K562 (cell line): Measurements from ENCODE around the gene BCAS4. TPM values are rescaled to one million over a fixed set of nuclear protein-coding genes. Genes with fewer than 3 reads are reported as not detected.
A peak's percentile ranks its signal among the peaks of the same experiment; 100 is the strongest.

Experiments
- ATAC-seq: fragments of 200-7000 bp; cut with Tn5 transposase; 3 replicates; pipeline ENCODE4 v1.9.1; 2020; ENCODE audit warnings: moderate library complexity
- BruUV-seq: library from RNA; stranded (reverse); fragments of 400-500 nt; replicated peaks from 2 replicates; lab custom pipeline; 2021; lab: Mats Ljungman, UMichigan
- CTCF ChIA-PET: fragments of 300-600 bp; formaldehyde crosslinking; extraction: SDS; loops from one replicate; lab custom pipeline; 2021; ENCODE audit warnings: low intra/inter-chr PET ratio; lab: Yijun Ruan, JAX
- POLR2A ChIA-PET: fragments of 300-600, 350-650 bp; sonication (Branson Sonifier 250); formaldehyde crosslinking; extraction: SDS; loops from one replicate; lab custom pipeline; 2021; ENCODE audit warnings: antibody characterized with exemption, inconsistent platforms; lab: Yijun Ruan, JAX
- DNase-seq, 4 experiments: peaks; one replicate each; pipeline versions ENCODE4 v3.0.0 to v3.0.0-alpha.2; 2011 to 2018; ENCODE audit warnings: low spot score in 3 of 4, mixed read lengths in 3 of 4; ENCODE audit errors: extremely low read depth in 1 of 4
- FAIRE-seq: peaks from 2 replicates; lab custom pipeline; 2011; peaks lifted over from hg19 to GRCh38; lab: Jason Lieb, UNC
- H2AFZ ChIP-seq: 2 replicates; pipeline ENCODE4 v1.6.0; 2011; ENCODE audit warnings: low read depth, low read length, control low read depth, inconsistent platforms
- H3K27ac ChIP-seq: fragments of 200-600 bp; 3 replicates; pipeline ENCODE4 v1.8.0; 2011; ENCODE audit warnings: low read depth, mild to moderate bottlenecking, control low read depth, inconsistent platforms, low read length, moderate library complexity, mixed read lengths; ENCODE audit errors: extremely low read depth
- H3K27me3 ChIP-seq, 2 experiments: fragments of 300-600 bp in 1 of 2; 2 replicates in 1 of 2; 3 replicates in 1 of 2; pipeline versions ENCODE4 v1.6.0 to v1.8.0; 2011; ENCODE audit warnings: inconsistent platforms in 2 of 2, low read length in 2 of 2, mild to moderate bottlenecking in 1 of 2, mixed read lengths in 1 of 2, moderate library complexity in 1 of 2; ENCODE audit not compliant: control insufficient read depth in 2 of 2, insufficient read depth in 2 of 2
- H3K36me3 ChIP-seq: fragments of 300-600 bp; 3 replicates; pipeline ENCODE4 v1.8.0; 2011; ENCODE audit warnings: mild to moderate bottlenecking, low read length, inconsistent platforms; ENCODE audit not compliant: control insufficient read depth, insufficient read depth
- H3K4me1 ChIP-seq, 2 experiments: fragments of 200-600 bp in 1 of 2; replicated peaks in 1 of 2; 2 replicates in 1 of 2; 3 replicates in 1 of 2; pipeline versions ENCODE4 v1.5.1 to v1.8.0; 2011; ENCODE audit warnings: inconsistent platforms in 2 of 2, low read length in 2 of 2, mild to moderate bottlenecking in 1 of 2, mixed read lengths in 1 of 2, moderate library complexity in 1 of 2; ENCODE audit not compliant: control insufficient read depth in 2 of 2, insufficient read depth in 2 of 2
- H3K4me2 ChIP-seq: 2 replicates; pipeline ENCODE4 v1.6.1; 2011; ENCODE audit warnings: low read length, control low read depth, inconsistent platforms, mixed read lengths; ENCODE audit not compliant: insufficient read depth
- H3K4me3 ChIP-seq: fragments of 200-600 bp; sonication (generic), shearing (Covaris generic); 2 replicates; pipeline ENCODE4 v1.5.1; 2016; ENCODE audit warnings: control low read depth, inconsistent platforms
- H3K79me2 ChIP-seq: fragments of 200-600 bp; 3 replicates; pipeline ENCODE4 v1.8.0; 2011; ENCODE audit warnings: low read length, inconsistent platforms; ENCODE audit not compliant: control insufficient read depth, insufficient read depth
- H3K9ac ChIP-seq, 2 experiments: 2 replicates each; pipeline versions ENCODE4 v1.6.0 to v1.6.1; 2011; ENCODE audit warnings: low read depth in 2 of 2, low read length in 2 of 2, control low read depth in 1 of 2, inconsistent platforms in 1 of 2, mild to moderate bottlenecking in 1 of 2, mixed read lengths in 1 of 2; ENCODE audit not compliant: insufficient read depth in 1 of 2
- H3K9me1 ChIP-seq: one replicate; pipeline ENCODE4 v1.6.0; 2011; ENCODE audit warnings: inconsistent platforms, mild to moderate bottlenecking, low read length, moderate library complexity; ENCODE audit not compliant: control insufficient read depth, insufficient read depth
- H3K9me3 ChIP-seq: replicated peaks from 2 replicates; pipeline ENCODE4 v1.5.1; 2011; ENCODE audit warnings: low read depth, low read length, inconsistent platforms; ENCODE audit not compliant: control insufficient read depth, insufficient read depth
- H4K20me1 ChIP-seq: replicated peaks from 2 replicates; pipeline ENCODE4 v1.6.1; 2011; ENCODE audit warnings: low read length, inconsistent platforms, mixed read lengths; ENCODE audit not compliant: control insufficient read depth, insufficient read depth
- FOXJ3 ChIP-seq: sonication (generic); formaldehyde crosslinking; IDR thresholded peaks from 2 replicates; pipeline ENCODE4 v1.4.0; 2020; ENCODE audit warnings: mild to moderate bottlenecking, missing genetic modification reagents
- REST ChIP-seq, 2 experiments: fragments of 450-650 bp; formaldehyde crosslinking in 1 of 2; IDR thresholded peaks; 2 replicates each; pipeline versions ENCODE4 v1.4.0 to v1.6.1; 2014 to 2020; ENCODE audit warnings: mild to moderate bottlenecking in 2 of 2, borderline replicate concordance in 1 of 2, low read depth in 1 of 2
- WGBS: fragments of 100-300 bp; shearing (Covaris generic); methylation state at CpG from one replicate; pipeline ENCODE4 v1.1.6; 2016; ENCODE audit warnings: low coverage, mixed read lengths; ENCODE audit not compliant: insufficient coverage; ENCODE audit errors: missing lambda C conversion rate; 5-methylcytosine and 5-hydroxymethylcytosine counted together
- in situ Hi-C: fragments of 300-500 bp; cut with MboI; formaldehyde crosslinking; loops from 4 replicates; pipeline ENCODE4 v1.15.0; 2018; ENCODE audit warnings: inconsistent platforms, mixed read lengths
- intact Hi-C: fragments of 100-400 bp; cut with micrococcal nuclease; formaldehyde crosslinking; loops from 2 replicates; pipeline ENCODE4 v1.14.2; 2022
- polyA plus RNA-seq, 8 experiments: library from polyadenylated mRNA; depleted of rRNA in 4 of 8; stranded (reverse) in 5 of 8; unstranded in 3 of 8; fragments of >200 nt; fragmentation: Nextera tagmentation in 2 of 8; fragmentation: Illumina TruSeq in 1 of 8; extraction: Ambion mirVana in 2 of 8; extraction: Trizol in 1 of 8; gene quantifications; 2 replicates each; pipeline versions ENCODE4 v1.2.1 to v1.2.3, GENCODE V29; 2011 to 2014; ENCODE audit warnings: inconsistent platforms in 1 of 8, missing spikeins in 1 of 8
- total RNA-seq, 7 experiments: library from RNA; depleted of rRNA in 6 of 7; stranded (reverse); fragments of >200 nt in 6 of 7; fragmentation: Illumina TruSeq in 2 of 7; extraction: Trizol in 2 of 7; gene quantifications; 2 replicates each; pipeline versions ENCODE4 v1.2.1 to v1.2.3, GENCODE V29; 2011 to 2021; ENCODE audit warnings: low replicate concordance in 1 of 7

BCAS4 gene
- total and polyA plus RNA-seq, 9 of the 15 experiments (the other 6 are each of a cell fraction or from before 2014, with no cell fraction given) = 0.15 to 2.3 (median 0.47) TPM

DNA sequence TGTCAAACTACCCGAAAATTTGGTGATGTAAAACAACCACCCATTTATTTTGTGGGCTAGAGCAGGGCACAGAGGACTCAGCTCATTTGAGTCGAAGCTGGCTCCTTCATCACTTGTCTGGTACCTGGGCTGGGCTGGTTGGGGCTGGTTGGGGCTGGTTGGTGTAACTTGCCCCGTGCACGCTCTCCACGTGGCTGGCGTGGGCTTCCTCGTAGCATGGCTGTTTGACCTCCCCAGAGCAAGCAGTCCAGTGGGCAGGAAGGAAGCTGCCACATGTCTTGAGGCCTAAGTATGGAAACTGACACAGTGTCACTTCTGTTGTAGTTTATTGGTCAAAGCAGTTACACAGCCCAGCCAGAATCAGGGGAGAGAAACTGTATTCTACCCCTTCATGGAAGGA, 27.1 kb downstream of the BCAS4 start:
- BruUV-seq = no TSS peak
- no peaks in the 10 kb centered on the region for H3K36me3 ChIP-seq
- H3K9me1 ChIP-seq = no peaks in the 10 kb centered on the region
- ChIA-PET CTCF (interaction anchor here (0.7 kb wide), 1 partner anchor 108 kb away, joined by 5 read pairs; no protein-coding TSS in a partner anchor), POLR2A (interaction anchor here (0.6 kb wide), 1 partner anchor 20 kb away, joined by 3 read pairs; no protein-coding TSS in a partner anchor)
- TF ChIP-seq FOXJ3 (CRISPR knock-in tag) (no peak), REST (IDR thresholded peaks at IDR 0.05; ENCODE audit: borderline replicate concordance) (peak; percentile 45; the same call in 1 of the 2 replicates), REST (CRISPR knock-in tag; IDR thresholded peaks at IDR 0.05; ENCODE audit: low read depth) (no peak)
- no peak for DNase-seq
- H3K4me2 ChIP-seq = no peak overlapping the region
- peak overlapping the region in 1 of 2 experiments; percentile 62; a peak in 1 of 4 replicates for H3K9ac ChIP-seq
- WGBS = 42% methylated on average over 7 of the region's 7 CpGs
- no peak overlapping the region for H3K4me3 ChIP-seq
- H4K20me1 ChIP-seq = no peaks in the 10 kb centered on the region
- ATAC-seq = no peak
- H3K27me3 ChIP-seq = no peaks in the 10 kb centered on the region
- peak overlapping the region; percentile 53; the same call in 1 of the 2 replicates for H2AFZ ChIP-seq
- FAIRE-seq = no peak
- H3K9me3 ChIP-seq = no peaks in the 10 kb centered on the region
- no peak overlapping the region for H3K27ac ChIP-seq
- H3K4me1 ChIP-seq = peaks cover 7 to 10% of the 10 kb centered on the region in 2 experiments; a peak in 3 of 5 replicates
- in situ Hi-C loops (no loop called here), intact Hi-C loops (no loop called here)
- no peaks in the 10 kb centered on the region for H3K79me2 ChIP-seq
